Right lobe of liver (tissue), 4 donors: ENCODE results near the gene ZNF586.
"Not testable (repeated sequence)": the region's sequence is repeated elsewhere in the genome, so short reads cannot be mapped to it uniquely, and the experiment has no call there.

Experiments used
- POLR2A ChIP-seq: fragments of 450-650 bp; IDR thresholded peaks from one replicate; pipeline ENCODE4 v1.6.1; 2017; ENCODE audit warnings: antibody characterized with exemption, mild to moderate bottlenecking
- TF ChIP-seq, protein P1 (sequence below), 4 donors: fragments of 200-600 bp in 3 of 4; fragments of 450-650 bp in 1 of 4; IDR thresholded peaks; one replicate each; pipeline versions ENCODE4 v1.5.1 to v1.8.0; 2016 to 2022; ENCODE audit warnings: antibody characterized with exemption in 4 of 4, mild to moderate bottlenecking in 2 of 4
- donor health status: DM: no; HTN: no; CAD: no.
- donor health status: DM: no; HTN: no; CAD: no.
- donor health status: DM: no; HTN: yes; CAD: no.

DNA sequence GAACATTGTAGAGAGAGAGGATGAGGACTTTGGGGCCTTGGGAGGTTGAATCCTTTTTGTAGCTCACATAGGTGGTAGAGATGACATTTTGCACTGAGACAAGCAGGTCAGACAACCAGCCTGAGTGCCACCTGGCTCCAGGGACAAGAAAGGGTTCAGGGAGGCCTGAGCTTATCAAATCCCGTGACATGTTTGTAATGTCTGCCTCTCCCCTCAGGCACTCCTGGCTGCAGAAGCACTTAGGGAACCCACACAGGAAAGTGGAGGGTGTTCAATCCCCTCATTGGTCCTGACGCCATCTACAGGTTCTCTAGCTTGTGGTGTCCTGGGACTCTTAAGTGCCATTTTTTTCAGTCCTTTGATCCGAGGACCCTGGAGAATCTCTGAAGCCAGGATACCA is 51.6 kb downstream of the ZNF586 start:
- TF ChIP-seq POLR2A: not testable (repeated sequence)
- TF ChIP-seq, protein P1, sequence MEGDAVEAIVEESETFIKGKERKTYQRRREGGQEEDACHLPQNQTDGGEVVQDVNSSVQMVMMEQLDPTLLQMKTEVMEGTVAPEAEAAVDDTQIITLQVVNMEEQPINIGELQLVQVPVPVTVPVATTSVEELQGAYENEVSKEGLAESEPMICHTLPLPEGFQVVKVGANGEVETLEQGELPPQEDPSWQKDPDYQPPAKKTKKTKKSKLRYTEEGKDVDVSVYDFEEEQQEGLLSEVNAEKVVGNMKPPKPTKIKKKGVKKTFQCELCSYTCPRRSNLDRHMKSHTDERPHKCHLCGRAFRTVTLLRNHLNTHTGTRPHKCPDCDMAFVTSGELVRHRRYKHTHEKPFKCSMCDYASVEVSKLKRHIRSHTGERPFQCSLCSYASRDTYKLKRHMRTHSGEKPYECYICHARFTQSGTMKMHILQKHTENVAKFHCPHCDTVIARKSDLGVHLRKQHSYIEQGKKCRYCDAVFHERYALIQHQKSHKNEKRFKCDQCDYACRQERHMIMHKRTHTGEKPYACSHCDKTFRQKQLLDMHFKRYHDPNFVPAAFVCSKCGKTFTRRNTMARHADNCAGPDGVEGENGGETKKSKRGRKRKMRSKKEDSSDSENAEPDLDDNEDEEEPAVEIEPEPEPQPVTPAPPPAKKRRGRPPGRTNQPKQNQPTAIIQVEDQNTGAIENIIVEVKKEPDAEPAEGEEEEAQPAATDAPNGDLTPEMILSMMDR (IDR thresholded peaks at IDR 0.05): not testable (repeated sequence)
